ENCODE data around the gene HCRT.
A peak's percentile ranks its signal among the peaks of the same experiment; 100 is the strongest.

The HCRT gene

DNA sequence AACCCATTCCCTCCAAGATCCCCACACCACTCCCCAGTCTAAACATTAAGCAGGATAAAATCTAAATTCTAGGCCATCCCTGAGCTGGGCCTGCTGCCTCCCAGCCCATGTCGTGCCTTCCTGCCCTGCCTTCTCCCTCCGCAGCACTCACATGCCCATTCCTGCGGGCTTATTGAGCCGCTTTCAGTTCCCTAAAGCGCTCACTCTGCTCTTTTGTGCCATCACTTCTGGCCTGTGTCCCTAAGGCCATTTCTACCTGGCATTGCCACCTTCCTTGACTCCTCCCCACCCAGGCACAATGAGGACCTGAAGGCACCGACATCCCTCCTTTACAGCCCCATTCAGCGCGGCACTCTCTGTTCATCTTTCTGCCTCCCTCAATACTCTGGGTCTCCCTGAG lies 17.4 kb downstream of the HCRT start:
- Histone ChIP-seq H3K27ac (ENCODE audit: low read depth, low read length) (no peak overlapping the region), H3K36me3 (ENCODE audit: control insufficient read depth in 5 of 5, insufficient read depth in 5 of 5, low read length in 5 of 5) (no peaks in the 10 kb centered on the region), H3K9me3 (ENCODE audit: control insufficient read depth in 5 of 5, low read length in 5 of 5) (no peaks in the 10 kb centered on the region), H3K27me3 (ENCODE audit: control insufficient read depth in 5 of 5, insufficient read depth in 4 of 5, low read length in 5 of 5) (no peaks in the 10 kb centered on the region), H3K4me1 (ENCODE audit: control insufficient read depth in 5 of 5, insufficient read depth in 5 of 5, low read length in 5 of 5) (peaks cover 0 to 13% (median 0%) of the 10 kb centered on the region in 5 donors), H3K4me3 (ENCODE audit: low read depth in 1 of 5, low read length in 5 of 5) (no peak overlapping the region), H3K9ac (ENCODE audit: low read length in 5 of 5) (no peak overlapping the region)

DNA sequence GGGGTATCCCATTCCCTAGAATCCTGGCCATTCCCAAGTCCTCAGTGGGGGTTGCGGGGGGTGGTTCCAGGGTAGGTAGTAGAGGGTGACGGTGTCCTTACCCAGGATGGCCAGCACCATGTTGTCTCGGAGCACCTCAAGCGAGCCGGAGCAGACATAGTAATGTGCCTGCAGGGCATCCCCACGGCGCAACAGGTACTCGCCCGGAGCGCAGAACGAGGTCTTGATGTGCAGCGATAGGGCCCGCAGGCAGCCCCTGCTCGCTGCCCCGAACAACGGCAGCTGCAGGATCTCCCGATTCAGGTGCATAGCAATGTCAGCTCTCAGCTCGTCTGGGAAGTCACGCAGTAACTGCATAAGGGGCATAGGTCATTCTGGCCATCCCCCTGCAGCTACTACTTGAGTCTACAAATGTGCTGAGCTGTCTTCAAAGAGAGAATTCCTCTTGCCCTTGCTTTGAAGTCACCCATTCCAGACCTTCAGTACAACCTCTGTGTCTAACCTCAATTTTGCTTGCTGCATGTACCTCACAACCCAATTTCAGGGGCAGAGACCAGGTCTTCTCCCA lies 19.0 kb downstream of the HCRT start:
- no peak overlapping the region for H3K9ac ChIP-seq (ENCODE audit: low read length in 5 of 5)
- no peak overlapping the region for H3K4me3 ChIP-seq (ENCODE audit: low read depth in 1 of 5, low read length in 5 of 5)
- H3K27me3 ChIP-seq (ENCODE audit: control insufficient read depth in 5 of 5, insufficient read depth in 4 of 5, low read length in 5 of 5): no peaks in the 10 kb centered on the region
- peaks cover 0 to 3% (median 0%) of the 10 kb centered on the region in 5 donors for H3K4me1 ChIP-seq (ENCODE audit: control insufficient read depth in 5 of 5, insufficient read depth in 5 of 5, low read length in 5 of 5)
- H3K27ac ChIP-seq (ENCODE audit: low read depth, low read length): no peak overlapping the region
- H3K9me3 ChIP-seq (ENCODE audit: control insufficient read depth in 5 of 5, low read length in 5 of 5): no peaks in the 10 kb centered on the region
- H3K36me3 ChIP-seq (ENCODE audit: control insufficient read depth in 5 of 5, insufficient read depth in 5 of 5, low read length in 5 of 5): no peaks in the 10 kb centered on the region

DNA sequence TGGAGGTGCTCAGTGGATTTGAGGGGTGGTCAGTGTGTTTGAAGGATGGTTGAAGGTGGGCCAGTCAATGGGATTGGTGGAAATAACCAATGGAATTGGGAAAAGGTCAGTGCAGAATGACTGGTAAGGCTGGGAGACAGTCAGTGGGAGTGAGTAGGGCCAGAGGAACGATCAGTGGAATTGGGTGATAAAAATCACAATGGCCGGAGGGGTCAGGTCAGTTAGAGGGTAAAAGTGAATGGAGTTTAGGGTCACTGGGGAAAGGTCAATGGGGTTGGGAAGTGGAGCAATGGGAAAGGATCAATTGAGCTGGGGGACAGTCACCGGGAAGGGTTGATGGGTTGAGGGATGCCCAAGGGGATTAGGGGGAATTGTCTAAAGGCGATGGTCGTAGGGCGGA lies 19.5 kb downstream of the HCRT start:
- Histone ChIP-seq H3K27ac (ENCODE audit: low read depth, low read length) (no peak overlapping the region), H3K27me3 (ENCODE audit: control insufficient read depth in 5 of 5, insufficient read depth in 4 of 5, low read length in 5 of 5) (no peaks in the 10 kb centered on the region), H3K9ac (ENCODE audit: low read length in 5 of 5) (no peak overlapping the region), H3K36me3 (ENCODE audit: control insufficient read depth in 5 of 5, insufficient read depth in 5 of 5, low read length in 5 of 5) (no peaks in the 10 kb centered on the region), H3K9me3 (ENCODE audit: control insufficient read depth in 5 of 5, low read length in 5 of 5) (no peaks in the 10 kb centered on the region), H3K4me3 (ENCODE audit: low read depth in 1 of 5, low read length in 5 of 5) (no peak overlapping the region), H3K4me1 (ENCODE audit: control insufficient read depth in 5 of 5, insufficient read depth in 5 of 5, low read length in 5 of 5) (peaks cover 0 to 3% (median 0%) of the 10 kb centered on the region in 5 donors)

DNA sequence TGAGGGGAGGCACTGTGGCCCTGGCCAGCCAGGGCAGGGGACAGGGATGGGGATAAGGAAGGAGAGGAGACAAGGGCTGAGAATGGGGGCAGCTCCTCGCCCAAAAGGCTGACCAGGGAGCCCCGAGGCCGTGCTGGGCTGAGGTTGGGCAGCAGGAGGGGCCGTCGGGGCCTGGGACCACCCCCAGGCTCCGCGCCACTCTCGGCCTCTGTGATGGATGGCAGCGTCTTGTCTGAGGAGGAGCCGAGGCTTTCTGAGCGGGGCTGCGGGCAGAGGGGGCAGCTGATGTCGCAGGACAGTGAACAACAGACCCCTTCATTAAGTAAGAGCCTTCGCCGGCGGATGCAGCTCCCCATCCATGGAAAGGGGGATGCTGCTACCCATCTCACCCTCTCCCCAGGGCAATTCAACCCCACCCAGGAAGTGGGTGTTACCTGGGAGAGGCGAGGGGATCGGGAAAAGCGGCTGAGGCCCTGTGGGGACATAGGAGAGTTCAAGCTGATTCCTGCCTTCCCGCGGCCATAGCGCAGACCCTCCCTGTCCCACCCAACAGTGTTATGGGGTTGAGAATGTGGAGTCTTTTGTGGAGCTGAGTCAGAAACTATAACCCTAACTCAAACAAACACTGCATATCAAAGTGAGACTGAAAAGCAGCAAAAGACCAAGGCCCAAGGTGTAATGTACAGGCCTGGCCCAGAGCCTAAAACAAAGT lies 21.4 kb downstream of the HCRT start:
- Histone ChIP-seq H3K27me3 (ENCODE audit: control insufficient read depth in 5 of 5, insufficient read depth in 4 of 5, low read length in 5 of 5) (no peaks in the 10 kb centered on the region), H3K4me1 (ENCODE audit: control insufficient read depth in 5 of 5, insufficient read depth in 5 of 5, low read length in 5 of 5) (peaks cover 0 to 3% (median 0%) of the 10 kb centered on the region in 5 donors), H3K9ac (ENCODE audit: low read length in 5 of 5) (no peak overlapping the region), H3K27ac (ENCODE audit: low read depth, low read length) (no peak overlapping the region), H3K36me3 (ENCODE audit: control insufficient read depth in 5 of 5, insufficient read depth in 5 of 5, low read length in 5 of 5) (no peaks in the 10 kb centered on the region), H3K9me3 (ENCODE audit: control insufficient read depth in 5 of 5, low read length in 5 of 5) (no peaks in the 10 kb centered on the region), H3K4me3 (ENCODE audit: low read depth in 1 of 5, low read length in 5 of 5) (no peak overlapping the region)

DNA sequence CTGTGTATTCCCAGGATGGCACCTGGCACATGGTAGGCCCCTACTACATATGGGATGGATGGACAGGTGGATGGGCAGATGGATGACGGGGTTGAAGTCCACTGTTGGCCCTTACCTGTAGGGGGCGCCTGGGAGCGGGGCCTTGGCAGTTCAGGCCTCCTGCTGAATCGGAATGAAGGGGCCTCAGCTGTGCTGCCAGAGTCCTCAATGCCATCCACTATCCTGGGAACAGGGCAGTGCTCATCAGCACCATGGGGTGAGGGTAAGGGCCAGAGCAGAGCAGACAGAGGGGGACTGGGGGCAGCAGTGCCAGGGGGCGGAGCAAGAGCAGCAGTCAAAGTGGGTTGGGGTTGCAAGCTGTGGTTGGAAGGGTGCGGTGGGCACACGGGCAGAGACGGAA lies 22.1 kb downstream of the HCRT start:
- H3K27me3 ChIP-seq (ENCODE audit: control insufficient read depth in 5 of 5, insufficient read depth in 4 of 5, low read length in 5 of 5): no peaks in the 10 kb centered on the region
- no peak overlapping the region for H3K4me3 ChIP-seq (ENCODE audit: low read depth in 1 of 5, low read length in 5 of 5)
- H3K4me1 ChIP-seq (ENCODE audit: control insufficient read depth in 5 of 5, insufficient read depth in 5 of 5, low read length in 5 of 5): peaks cover 0 to 3% (median 0%) of the 10 kb centered on the region in 5 donors
- no peaks in the 10 kb centered on the region for H3K36me3 ChIP-seq (ENCODE audit: control insufficient read depth in 5 of 5, insufficient read depth in 5 of 5, low read length in 5 of 5)
- H3K9me3 ChIP-seq (ENCODE audit: control insufficient read depth in 5 of 5, low read length in 5 of 5): no peaks in the 10 kb centered on the region
- H3K9ac ChIP-seq (ENCODE audit: low read length in 5 of 5): no peak overlapping the region
- no peak overlapping the region for H3K27ac ChIP-seq (ENCODE audit: low read depth, low read length)

DNA sequence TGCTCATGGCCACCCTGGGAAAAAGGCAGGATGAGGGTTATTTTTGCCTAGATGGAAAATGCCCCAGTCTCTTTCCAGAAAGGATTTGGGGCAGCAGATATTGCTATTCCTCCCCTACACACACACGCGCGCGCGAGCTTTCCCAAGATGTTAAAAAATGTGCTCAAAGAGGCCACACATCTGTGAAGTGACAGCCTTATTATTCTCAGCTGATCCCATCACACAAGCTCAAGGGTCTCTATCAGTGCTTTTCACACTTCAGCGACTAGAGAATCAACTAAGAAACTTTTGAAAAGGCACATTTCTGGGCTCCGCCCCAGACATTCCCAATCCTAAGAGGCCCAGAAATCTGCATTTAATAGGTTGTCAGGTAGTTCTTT lies 24.7 kb downstream of the HCRT start:
- Histone ChIP-seq H3K27me3 (ENCODE audit: control insufficient read depth in 5 of 5, insufficient read depth in 4 of 5, low read length in 5 of 5) (no peaks in the 10 kb centered on the region), H3K9me3 (ENCODE audit: control insufficient read depth in 5 of 5, low read length in 5 of 5) (no peaks in the 10 kb centered on the region), H3K27ac (ENCODE audit: low read depth, low read length) (no peak overlapping the region), H3K9ac (ENCODE audit: low read length in 5 of 5) (no peak overlapping the region), H3K4me3 (ENCODE audit: low read depth in 1 of 5, low read length in 5 of 5) (no peak overlapping the region), H3K36me3 (ENCODE audit: control insufficient read depth in 5 of 5, insufficient read depth in 5 of 5, low read length in 5 of 5) (no peaks in the 10 kb centered on the region), H3K4me1 (ENCODE audit: control insufficient read depth in 5 of 5, insufficient read depth in 5 of 5, low read length in 5 of 5) (peaks cover 0 to 4% (median 3%) of the 10 kb centered on the region in 5 donors)

DNA sequence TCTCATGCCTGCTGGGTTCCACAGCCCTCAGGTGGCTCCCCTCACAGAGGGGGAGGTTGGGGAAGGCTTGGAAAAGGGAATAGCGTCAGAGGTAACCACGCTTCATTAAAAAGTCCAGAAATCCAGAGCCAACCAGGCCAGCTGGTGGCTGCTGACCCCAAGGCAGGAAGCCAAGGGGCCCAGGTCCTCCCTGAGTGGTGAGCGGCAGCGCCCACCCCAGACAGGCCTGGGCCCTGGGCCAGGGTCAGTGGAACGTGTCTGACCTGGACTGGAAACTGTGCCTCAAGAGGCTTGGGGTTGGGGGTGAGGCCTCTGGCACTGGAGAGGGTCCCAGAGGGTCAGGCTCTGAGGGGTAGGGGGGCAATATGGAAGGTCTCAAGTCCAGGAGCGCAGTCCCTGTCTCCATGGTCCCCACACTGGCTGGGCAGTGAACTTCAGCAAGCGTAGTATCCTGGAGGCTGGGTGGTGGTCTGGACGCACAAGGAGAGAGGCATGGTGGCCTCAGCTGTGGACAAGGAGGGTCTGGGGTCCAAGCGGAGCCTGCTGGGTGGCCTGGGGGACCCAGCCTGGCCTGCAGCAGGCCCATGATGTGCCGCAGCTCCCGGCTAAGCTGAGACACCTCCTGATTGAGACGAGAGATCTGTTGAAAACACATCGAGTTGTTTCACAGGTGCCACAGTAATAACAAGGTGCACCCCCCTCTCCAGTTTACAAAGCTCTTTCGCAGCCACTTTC lies 25.3 kb downstream of the HCRT start:
- H3K9ac ChIP-seq (ENCODE audit: low read length in 5 of 5): no peak overlapping the region
- H3K9me3 ChIP-seq (ENCODE audit: control insufficient read depth in 5 of 5, low read length in 5 of 5): no peaks in the 10 kb centered on the region
- no peaks in the 10 kb centered on the region for H3K27me3 ChIP-seq (ENCODE audit: control insufficient read depth in 5 of 5, insufficient read depth in 4 of 5, low read length in 5 of 5)
- no peaks in the 10 kb centered on the region for H3K36me3 ChIP-seq (ENCODE audit: control insufficient read depth in 5 of 5, insufficient read depth in 5 of 5, low read length in 5 of 5)
- H3K27ac ChIP-seq (ENCODE audit: low read depth, low read length): no peak overlapping the region
- peaks cover 0 to 7% (median 6%) of the 10 kb centered on the region in 5 donors for H3K4me1 ChIP-seq (ENCODE audit: control insufficient read depth in 5 of 5, insufficient read depth in 5 of 5, low read length in 5 of 5)
- H3K4me3 ChIP-seq (ENCODE audit: low read depth in 1 of 5, low read length in 5 of 5): no peak overlapping the region

DNA sequence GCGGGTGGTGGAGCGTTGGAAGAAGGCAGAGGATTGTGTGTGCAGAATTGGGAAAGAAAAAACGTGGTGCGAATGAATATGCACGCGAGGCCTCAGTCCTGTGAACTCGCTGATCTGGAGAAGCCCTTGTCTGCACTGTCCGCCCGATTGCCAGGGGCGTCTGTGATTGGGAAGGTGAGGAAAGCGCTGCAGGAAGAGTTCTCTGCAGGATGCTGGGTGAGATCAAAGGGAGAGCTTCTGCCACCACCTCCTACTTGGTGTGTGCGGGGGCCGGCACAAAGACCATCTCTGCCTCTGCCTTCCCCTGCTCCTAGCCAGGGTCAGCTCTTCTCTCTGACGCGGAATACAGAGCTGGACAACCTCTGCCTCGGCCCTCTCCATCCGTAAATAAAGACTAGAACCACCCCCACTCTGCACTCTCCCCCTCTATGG lies 29.6 kb downstream of the HCRT start:
- H3K27ac ChIP-seq (ENCODE audit: low read depth, low read length): no peak overlapping the region
- H3K9ac ChIP-seq (ENCODE audit: low read length in 5 of 5): peak overlapping the region in 1 of 5 donors; percentile 42
- H3K4me3 ChIP-seq (ENCODE audit: low read depth in 1 of 5, low read length in 5 of 5): peak overlapping the region; percentile 53 to 96 (median 73)

DNA sequence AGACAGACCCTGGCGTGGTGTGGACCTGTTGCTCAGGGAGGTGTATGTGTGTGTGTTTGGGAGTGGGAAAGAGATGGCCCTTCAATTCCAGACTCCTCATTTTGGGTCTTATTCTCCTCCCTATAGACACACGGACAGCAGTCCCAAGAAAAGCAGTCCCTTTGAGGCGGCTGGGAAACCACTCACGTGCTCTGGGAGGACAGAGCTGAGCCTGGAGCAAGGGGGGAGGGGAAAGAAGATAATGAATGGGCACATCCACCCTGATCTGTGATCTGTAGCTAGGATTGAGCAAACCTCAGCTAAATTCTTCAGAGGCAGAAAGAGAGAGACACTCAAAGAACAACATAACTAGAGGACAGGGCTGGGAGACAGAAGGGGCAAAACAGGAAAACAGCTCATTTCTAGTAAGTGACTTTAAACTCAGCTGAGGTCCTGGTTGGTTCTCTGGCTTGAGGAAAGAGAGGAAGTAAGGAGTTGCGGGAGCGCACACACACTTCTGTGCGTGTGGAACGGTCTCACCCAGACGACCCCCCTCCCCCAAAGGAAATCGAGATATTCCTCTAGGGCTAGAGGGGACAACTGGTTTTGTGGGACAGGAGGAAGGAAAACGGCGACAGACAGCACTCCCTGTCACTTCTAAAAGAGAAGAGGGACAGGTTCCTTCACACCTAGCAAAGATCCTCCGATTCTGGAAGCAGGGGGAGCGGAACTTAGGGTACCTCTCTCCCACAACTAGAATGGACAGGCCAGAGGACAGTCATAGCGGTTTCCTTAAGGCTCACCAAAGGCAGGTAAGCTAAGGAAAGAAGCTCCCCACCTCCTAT lies 31.1 kb downstream of the HCRT start:
- peaks cover 7 to 39% (median 35%) of the 10 kb centered on the region in 5 donors for H3K4me1 ChIP-seq (ENCODE audit: control insufficient read depth in 5 of 5, insufficient read depth in 5 of 5, low read length in 5 of 5)
- peak overlapping the region; percentile 73 to 99 (median 96) for H3K4me3 ChIP-seq (ENCODE audit: low read depth in 1 of 5, low read length in 5 of 5)
- H3K9me3 ChIP-seq (ENCODE audit: control insufficient read depth in 5 of 5, low read length in 5 of 5): no peaks in the 10 kb centered on the region
- peaks cover 0 to 9% (median 5%) of the 10 kb centered on the region in 5 donors for H3K36me3 ChIP-seq (ENCODE audit: control insufficient read depth in 5 of 5, insufficient read depth in 5 of 5, low read length in 5 of 5)
- H3K27me3 ChIP-seq (ENCODE audit: control insufficient read depth in 5 of 5, insufficient read depth in 4 of 5, low read length in 5 of 5): no peaks in the 10 kb centered on the region
- peak overlapping the region; percentile 84 to 100 (median 99) for H3K9ac ChIP-seq (ENCODE audit: low read length in 5 of 5)
- H3K27ac ChIP-seq (ENCODE audit: low read depth, low read length): peak overlapping the region; percentile 81

More for the DNA sequence above, 29.6 kb downstream of the HCRT start:
- Histone ChIP-seq H3K4me1 (ENCODE audit: control insufficient read depth in 5 of 5, insufficient read depth in 5 of 5, low read length in 5 of 5) (peaks cover 7 to 38% (median 35%) of the 10 kb centered on the region in 5 donors), H3K36me3 (ENCODE audit: control insufficient read depth in 5 of 5, insufficient read depth in 5 of 5, low read length in 5 of 5) (peaks cover 0 to 8% (median 5%) of the 10 kb centered on the region in 5 donors), H3K9me3 (ENCODE audit: control insufficient read depth in 5 of 5, low read length in 5 of 5) (no peaks in the 10 kb centered on the region), H3K27me3 (ENCODE audit: control insufficient read depth in 5 of 5, insufficient read depth in 4 of 5, low read length in 5 of 5) (no peaks in the 10 kb centered on the region)

Measured in subcutaneous abdominal adipose tissue (tissue), 5 donors.